Measurements from ENCODE around the gene PARP3. TPM values are rescaled to one million over a fixed set of nuclear protein-coding genes. Genes with fewer than 3 reads are reported as not detected.

The PARP3 gene
- total and polyA plus RNA-seq, 2 of the 8 experiments (the other 6 are each of a cell fraction or from before 2014, with no cell fraction given) = 1.3 to 1.6 TPM

GRCh38 chr3:51966016-51966415 is 23.9 kb downstream of the PARP3 start:
- H3K9ac ChIP-seq (replicated peaks in 1 of 4; ENCODE audit: extremely low read depth in 1 of 4, low read depth in 3 of 4, low read length in 3 of 4) = no peak overlapping the region
- peak overlapping the region; percentile 46; the same call in 1 of the 2 replicates for H2BK15ac ChIP-seq (ENCODE audit: low read length)
- H3K79me1 ChIP-seq (ENCODE audit: low read depth, low read length) = no peaks in the 10 kb centered on the region
- no peak overlapping the region for H3K4ac ChIP-seq (replicated peaks; ENCODE audit: insufficient read length, low read depth, low read length)
- no peak overlapping the region for H4K5ac ChIP-seq (ENCODE audit: insufficient read length, low read depth, low read length)
- POLR2A ChIA-PET (ENCODE audit: partially characterized antibody) = interaction anchor here (0.7 to 29.3 kb wide), 10 partner anchors 7 to 565 kb away, joined by 3 to 923 read pairs (median 4); partner anchors contain the start of genes ABHD14A, ABHD14B, ACY1 and GPR62
- no peak overlapping the region for H4K91ac ChIP-seq (replicated peaks; ENCODE audit: insufficient read length, low read length)
- FAIRE-seq (no peak), DNase-seq (ENCODE audit: low read depth in 1 of 2, low spot score in 2 of 2) (no peak)
- H3K14ac ChIP-seq (ENCODE audit: insufficient read length) = no peak overlapping the region
- H2BK120ac ChIP-seq (replicated peaks; ENCODE audit: low read depth, low read length) = no peak overlapping the region
- peak overlapping the region; percentile 80; the same call in 1 of the 2 replicates for H2BK12ac ChIP-seq (ENCODE audit: low read depth, low read length)
- H3K79me2 ChIP-seq (ENCODE audit: control insufficient read depth in 1 of 2, insufficient read depth in 2 of 2, low read length in 2 of 2) = no peaks in the 10 kb centered on the region
- H3K23ac ChIP-seq (ENCODE audit: insufficient read length) = no peak overlapping the region
- H3K4me2 ChIP-seq (ENCODE audit: insufficient read depth in 1 of 2, low read depth in 2 of 2, low read length in 2 of 2) = peak overlapping the region in 1 of 2 experiments; percentile 85; a peak in 3 of 4 replicates
- H3K36me3 ChIP-seq (ENCODE audit: control insufficient read depth in 2 of 4, insufficient read depth in 4 of 4, low read length in 3 of 4) = no peaks in the 10 kb centered on the region
- H4K20me1 ChIP-seq (replicated peaks in 1 of 2; ENCODE audit: control insufficient read depth in 1 of 2, insufficient read depth in 2 of 2, low read length in 2 of 2) = peaks cover 0 to 8% of the 10 kb centered on the region in 2 experiments
- peak overlapping the region; percentile 60; the same call in 1 of the 2 replicates for H3K18ac ChIP-seq (ENCODE audit: extremely low read depth, low read length)
- H3K4me1 ChIP-seq (replicated peaks in 1 of 4; ENCODE audit: control insufficient read depth in 3 of 4, insufficient read depth in 4 of 4, low read length in 3 of 4) = peaks cover 12 to 42% (median 33%) of the 10 kb centered on the region in 4 experiments
- H2AK5ac ChIP-seq (ENCODE audit: low read depth, low read length) = no peak overlapping the region
- no peak overlapping the region for H2BK20ac ChIP-seq (ENCODE audit: low read length)
- WGBS, 2 experiments (ENCODE audit: extremely low coverage in 1 of 2, insufficient coverage in 1 of 2, insufficient read length in 1 of 2, insufficient replicate concordance in 2 of 2, low coverage in 1 of 2, low lambda C conversion rate in 2 of 2, missing lambda C conversion rate in 1 of 2) = 88% methylated on average over 2 of the region's 2 CpGs; no CpG with 5 or more reads in 1 of the 2 experiments
- no peak for TF ChIP-seq BRCA1 (IDR thresholded peaks at IDR 0.05; ENCODE audit: low read depth, low read length)
- TF ChIP-seq RBBP5 (IDR thresholded peaks at IDR 0.05; ENCODE audit: borderline replicate concordance, low read depth, low read length) = no peak
- no peak for TF ChIP-seq SP1 (IDR thresholded peaks at IDR 0.05; ENCODE audit: low read depth, low read length)
- H4K8ac ChIP-seq (ENCODE audit: extremely low read depth, insufficient read depth, low read length) = no peak overlapping the region
- no peak overlapping the region for H2AFZ ChIP-seq (ENCODE audit: low read length)
- H3K27ac ChIP-seq (ENCODE audit: low read depth, low read length) = no peak overlapping the region
- H3K4me3 ChIP-seq (ENCODE audit: extremely low read depth in 1 of 4, insufficient read depth in 2 of 4, low read depth in 3 of 4, low read length in 4 of 4) = peak overlapping the region in 1 of 4 experiments; percentile 64; a peak in 1 of 8 replicates
- H2BK5ac ChIP-seq (ENCODE audit: low read depth, low read length) = 0 out of 2 replicates have a peak overlapping the region, but pooled peaks have one; percentile 44
- H3K27me3 ChIP-seq (replicated peaks in 1 of 4; ENCODE audit: control insufficient read depth in 3 of 4, extremely low read depth in 1 of 4, insufficient read depth in 3 of 4, low read length in 3 of 4) = peaks cover 0 to 13% (median 2%) of the 10 kb centered on the region in 4 experiments; a peak in 5 of 7 replicates
- no peaks in the 10 kb centered on the region for H3K9me3 ChIP-seq (ENCODE audit: insufficient read depth in 2 of 2, low read depth in 1 of 2, low read length in 1 of 2)
- H3K23me2 ChIP-seq (ENCODE audit: low read depth, low read length) = peaks cover 9% of the 10 kb centered on the region; the same call in 1 of the 2 replicates
- CTCF ChIA-PET (ENCODE audit: partially characterized antibody) = interaction anchor here (1.7 to 10.5 kb wide), 5 partner anchors 8 to 87 kb away, joined by 4 to 66 read pairs (median 25); partner anchors contain the start of genes ABHD14A, ABHD14B, ACY1 and PARP3
- no peak overlapping the region for H3K56ac ChIP-seq (replicated peaks; ENCODE audit: insufficient read length, low read depth, low read length)
